Measurements from ENCODE around the gene ART3. TPM values are rescaled to one million over a fixed set of nuclear protein-coding genes. Genes with fewer than 3 reads are reported as not detected.
A peak's percentile ranks its signal among the peaks of the same experiment; 100 is the strongest.

ART3 gene
- total and polyA plus RNA-seq, 9 of the 15 experiments (the other 6 are each of a cell fraction or from before 2014, with no cell fraction given) = 0.69 to 1.4 (median 1.1) TPM; not detected in 1

GRCh38 chr4:76087007-76087769, 12.7 kb downstream of the ART3 start (continued):
- no peak for TF ChIP-seq TBL1XR1 (IDR thresholded peaks at IDR 0.05; ENCODE audit: low read length in 2 of 2)
- TF ChIP-seq SOX6 (IDR thresholded peaks at IDR 0.05) = peak; percentile 84
- no peak for TF ChIP-seq THAP7 (CRISPR knock-in tag; IDR thresholded peaks at IDR 0.05)
- TF ChIP-seq CCNT2 (IDR thresholded peaks at IDR 0.05; ENCODE audit: borderline replicate concordance, extremely low read depth, insufficient read length, low read depth, low read length) = no peak
- TF ChIP-seq, protein P1, sequence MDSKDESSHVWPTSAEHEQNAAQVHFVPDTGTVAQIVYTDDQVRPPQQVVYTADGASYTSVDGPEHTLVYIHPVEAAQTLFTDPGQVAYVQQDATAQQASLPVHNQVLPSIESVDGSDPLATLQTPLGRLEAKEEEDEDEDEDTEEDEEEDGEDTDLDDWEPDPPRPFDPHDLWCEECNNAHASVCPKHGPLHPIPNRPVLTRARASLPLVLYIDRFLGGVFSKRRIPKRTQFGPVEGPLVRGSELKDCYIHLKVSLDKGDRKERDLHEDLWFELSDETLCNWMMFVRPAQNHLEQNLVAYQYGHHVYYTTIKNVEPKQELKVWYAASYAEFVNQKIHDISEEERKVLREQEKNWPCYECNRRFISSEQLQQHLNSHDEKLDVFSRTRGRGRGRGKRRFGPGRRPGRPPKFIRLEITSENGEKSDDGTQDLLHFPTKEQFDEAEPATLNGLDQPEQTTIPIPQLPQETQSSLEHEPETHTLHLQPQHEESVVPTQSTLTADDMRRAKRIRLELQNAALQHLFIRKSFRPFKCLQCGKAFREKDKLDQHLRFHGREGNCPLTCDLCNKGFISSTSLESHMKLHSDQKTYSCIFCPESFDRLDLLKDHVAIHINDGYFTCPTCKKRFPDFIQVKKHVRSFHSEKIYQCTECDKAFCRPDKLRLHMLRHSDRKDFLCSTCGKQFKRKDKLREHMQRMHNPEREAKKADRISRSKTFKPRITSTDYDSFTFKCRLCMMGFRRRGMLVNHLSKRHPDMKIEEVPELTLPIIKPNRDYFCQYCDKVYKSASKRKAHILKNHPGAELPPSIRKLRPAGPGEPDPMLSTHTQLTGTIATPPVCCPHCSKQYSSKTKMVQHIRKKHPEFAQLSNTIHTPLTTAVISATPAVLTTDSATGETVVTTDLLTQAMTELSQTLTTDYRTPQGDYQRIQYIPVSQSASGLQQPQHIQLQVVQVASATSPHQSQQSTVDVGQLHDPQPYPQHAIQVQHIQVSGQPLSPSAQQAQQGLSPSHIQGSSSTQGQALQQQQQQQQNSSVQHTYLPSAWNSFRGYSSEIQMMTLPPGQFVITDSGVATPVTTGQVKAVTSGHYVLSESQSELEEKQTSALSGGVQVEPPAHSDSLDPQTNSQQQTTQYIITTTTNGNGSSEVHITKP (IDR thresholded peaks at IDR 0.05; ENCODE audit: partially characterized antibody) = no peak
- TF ChIP-seq ZNF124 (CRISPR knock-in tag; IDR thresholded peaks at IDR 0.05) = no peak
- TF ChIP-seq IFI16 (CRISPR knock-in tag; IDR thresholded peaks at IDR 0.05) = no peak
- 0 out of 2 replicates have a peak, but pooled peaks have one; percentile 20 for TF ChIP-seq RB1 (IDR thresholded peaks at IDR 0.05; ENCODE audit: low read depth)
- TF ChIP-seq, protein P2, sequence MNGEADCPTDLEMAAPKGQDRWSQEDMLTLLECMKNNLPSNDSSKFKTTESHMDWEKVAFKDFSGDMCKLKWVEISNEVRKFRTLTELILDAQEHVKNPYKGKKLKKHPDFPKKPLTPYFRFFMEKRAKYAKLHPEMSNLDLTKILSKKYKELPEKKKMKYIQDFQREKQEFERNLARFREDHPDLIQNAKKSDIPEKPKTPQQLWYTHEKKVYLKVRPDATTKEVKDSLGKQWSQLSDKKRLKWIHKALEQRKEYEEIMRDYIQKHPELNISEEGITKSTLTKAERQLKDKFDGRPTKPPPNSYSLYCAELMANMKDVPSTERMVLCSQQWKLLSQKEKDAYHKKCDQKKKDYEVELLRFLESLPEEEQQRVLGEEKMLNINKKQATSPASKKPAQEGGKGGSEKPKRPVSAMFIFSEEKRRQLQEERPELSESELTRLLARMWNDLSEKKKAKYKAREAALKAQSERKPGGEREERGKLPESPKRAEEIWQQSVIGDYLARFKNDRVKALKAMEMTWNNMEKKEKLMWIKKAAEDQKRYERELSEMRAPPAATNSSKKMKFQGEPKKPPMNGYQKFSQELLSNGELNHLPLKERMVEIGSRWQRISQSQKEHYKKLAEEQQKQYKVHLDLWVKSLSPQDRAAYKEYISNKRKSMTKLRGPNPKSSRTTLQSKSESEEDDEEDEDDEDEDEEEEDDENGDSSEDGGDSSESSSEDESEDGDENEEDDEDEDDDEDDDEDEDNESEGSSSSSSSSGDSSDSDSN (IDR thresholded peaks at IDR 0.05; ENCODE audit: borderline replicate concordance in 1 of 2, low read depth in 2 of 2, low read length in 2 of 2) = no peak
- no peak for TF ChIP-seq KAT7 (CRISPR knock-in tag; IDR thresholded peaks at IDR 0.05; ENCODE audit: borderline replicate concordance)
- TF ChIP-seq HNRNPL (IDR thresholded peaks at IDR 0.05; ENCODE audit: low read depth, low read length) = no peak
- no peak for TF ChIP-seq KLF13 (tag; IDR thresholded peaks at IDR 0.05; ENCODE audit: borderline replicate concordance, low read depth)
- no peak for TF ChIP-seq MTA3 (IDR thresholded peaks at IDR 0.05; ENCODE audit: borderline replicate concordance)
- TF ChIP-seq ZNF121 (CRISPR knock-in tag; conservative IDR thresholded peaks at IDR 0.05) = no peak
- TF ChIP-seq SIX5 (IDR thresholded peaks at IDR 0.05; ENCODE audit: borderline replicate concordance in 1 of 2, insufficient read depth in 1 of 2, low read depth in 1 of 2, low read length in 2 of 2) = no peak
- TF ChIP-seq, protein P3, sequence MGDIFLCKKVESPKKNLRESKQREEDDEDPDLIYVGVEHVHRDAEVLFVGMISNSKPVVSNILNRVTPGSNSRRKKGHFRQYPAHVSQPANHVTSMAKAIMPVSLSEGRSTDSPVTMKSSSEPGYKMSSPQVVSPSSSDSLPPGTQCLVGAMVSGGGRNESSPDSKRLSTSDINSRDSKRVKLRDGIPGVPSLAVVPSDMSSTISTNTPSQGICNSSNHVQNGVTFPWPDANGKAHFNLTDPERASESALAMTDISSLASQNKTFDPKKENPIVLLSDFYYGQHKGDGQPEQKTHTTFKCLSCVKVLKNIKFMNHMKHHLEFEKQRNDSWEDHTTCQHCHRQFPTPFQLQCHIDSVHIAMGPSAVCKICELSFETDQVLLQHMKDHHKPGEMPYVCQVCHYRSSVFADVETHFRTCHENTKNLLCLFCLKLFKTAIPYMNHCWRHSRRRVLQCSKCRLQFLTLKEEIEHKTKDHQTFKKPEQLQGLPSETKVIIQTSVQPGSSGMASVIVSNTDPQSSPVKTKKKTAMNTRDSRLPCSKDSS (IDR thresholded peaks at IDR 0.05; ENCODE audit: low read depth, partially characterized antibody) = no peak
